ENCODE results near the gene ZNF679.
"Not testable (repeated sequence)": the region's sequence is repeated elsewhere in the genome, so short reads cannot be mapped to it uniquely, and the experiment has no call there.

ZNF679 gene

DNA sequence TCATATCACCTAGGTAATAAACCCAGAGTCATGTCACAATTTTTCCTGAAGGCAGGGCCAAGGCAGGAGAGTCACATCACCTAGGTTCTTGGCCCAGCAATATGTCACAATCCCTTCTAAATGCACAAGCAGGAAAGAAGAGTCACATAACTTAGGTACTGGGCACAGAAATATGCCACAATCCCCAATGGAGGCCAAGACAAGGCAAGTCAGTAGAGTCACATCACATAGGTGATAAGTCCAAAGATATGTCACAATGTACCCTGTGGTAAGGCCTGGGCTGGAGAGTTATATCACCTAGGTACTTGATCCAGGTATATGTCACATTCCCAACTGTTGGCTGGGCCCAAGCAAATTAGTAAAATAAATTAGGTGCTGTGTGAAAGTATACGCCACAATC is at the start of gene ZNF679:
TSS of gene ZNF679 (plus strand) at position 301 of the 400 bp plus-strand sequence. CDS start 20,644 bp downstream, outside the sequence.
- not testable (repeated sequence) for DNase-seq

DNA sequence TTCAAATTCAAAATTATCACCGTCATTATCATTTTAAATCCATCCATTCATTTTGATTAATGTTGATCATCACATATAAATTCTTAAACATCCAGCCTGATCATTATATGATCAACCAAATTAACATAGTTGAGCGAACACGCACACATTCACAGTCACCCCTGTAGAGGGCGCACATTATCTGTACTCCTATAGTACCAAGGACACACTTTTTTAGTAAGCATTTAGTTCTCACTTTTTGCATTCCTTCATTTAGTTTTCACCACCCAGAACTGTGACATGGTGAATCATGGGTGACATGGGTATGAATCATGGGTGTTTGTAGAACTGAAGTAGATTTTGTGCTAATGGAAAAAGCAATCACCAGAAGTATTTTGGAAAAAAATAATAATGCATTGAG is 47.3 kb upstream of the ZNF679 start:
- DNase-seq = no peak

DNA sequence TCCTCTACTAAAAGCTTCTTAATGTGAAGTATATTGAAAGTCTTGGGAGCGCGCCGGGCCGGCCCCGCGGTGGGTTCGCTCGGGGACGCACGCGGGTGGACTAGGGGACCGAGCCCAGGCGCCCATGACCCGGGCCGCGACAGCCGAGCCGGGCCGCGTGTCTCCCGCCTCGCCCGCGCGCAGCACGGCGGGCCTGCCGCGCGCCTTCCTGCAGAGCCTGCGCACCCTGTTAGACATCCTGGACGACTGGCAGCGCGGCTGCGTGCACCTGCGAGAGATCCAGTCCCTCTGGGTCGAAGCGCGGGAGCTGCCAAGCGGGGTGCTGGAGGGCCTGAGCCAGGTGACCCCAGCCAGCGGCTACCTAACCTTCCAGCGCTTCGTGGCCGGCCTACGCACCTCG is 46.7 kb upstream of the ZNF679 start:
- no peak for DNase-seq

DNA sequence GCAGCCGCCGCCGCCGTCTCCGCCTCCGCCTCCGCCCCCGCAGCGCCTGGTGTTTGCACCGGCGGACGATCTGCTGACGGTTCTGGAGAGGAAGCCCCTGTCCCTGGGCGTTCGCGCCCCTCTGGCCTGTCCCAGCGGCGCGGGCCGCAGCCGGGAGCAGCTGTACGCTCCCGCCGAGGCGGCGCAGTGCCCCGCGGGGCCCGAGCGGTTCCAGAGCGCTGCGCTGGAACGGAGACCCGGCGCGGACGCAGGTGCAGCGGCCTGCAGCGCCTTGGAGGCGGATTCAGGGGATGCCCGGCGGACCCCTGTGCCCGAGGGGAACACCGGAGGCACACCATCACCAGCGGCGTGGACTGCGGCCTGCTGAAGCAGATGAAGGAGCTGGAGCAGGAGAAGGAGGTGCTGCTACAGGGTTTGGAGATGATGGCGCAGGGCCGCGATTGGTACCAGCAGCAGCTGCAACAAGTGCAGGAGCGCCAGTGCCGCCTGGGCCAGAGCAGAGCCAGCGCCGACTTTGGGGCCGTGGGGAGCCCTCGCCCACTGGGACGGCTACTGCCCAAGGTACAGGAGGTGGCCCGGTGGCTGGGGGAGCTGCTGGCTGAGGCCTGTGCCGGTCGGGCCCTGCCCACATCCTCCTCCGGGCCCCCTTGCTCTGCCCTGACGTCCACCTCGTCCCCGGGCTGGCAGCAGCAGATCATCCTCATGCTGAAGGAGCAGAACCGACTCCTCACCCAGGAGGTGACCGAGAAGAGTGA is 46.1 kb upstream of the ZNF679 start:
- DNase-seq = no peak

DNA sequence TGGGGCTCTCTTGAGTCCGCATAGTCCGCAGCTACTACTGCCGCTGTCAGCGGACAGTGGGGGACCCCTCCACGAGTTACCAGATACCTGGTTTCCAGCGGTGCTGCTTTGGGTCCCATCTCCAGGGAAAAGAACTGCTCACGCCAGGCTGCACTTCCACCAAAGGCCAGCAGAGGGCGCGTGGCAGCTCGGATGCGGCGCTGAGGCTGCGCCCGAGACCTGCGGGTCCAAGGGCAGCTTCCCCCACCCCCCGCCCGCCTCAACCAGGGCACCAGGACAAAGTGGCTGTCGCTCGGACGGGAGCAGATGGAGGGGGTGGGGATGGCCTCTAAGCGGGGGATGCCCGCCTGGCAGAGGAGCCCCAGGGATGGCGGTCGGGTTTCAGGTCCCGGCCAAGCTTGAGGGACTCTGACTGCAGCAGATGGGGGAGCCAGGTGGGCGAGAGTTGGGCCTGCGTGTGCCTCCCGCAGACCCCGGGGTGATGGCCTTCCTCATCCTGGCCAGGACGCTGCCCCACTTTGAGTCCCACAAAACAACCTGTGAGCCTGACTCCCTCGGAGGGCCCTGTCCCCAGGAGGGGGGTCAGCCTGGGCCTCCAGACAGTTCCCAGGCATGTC is 45.0 kb upstream of the ZNF679 start:
- peak; percentile 51 for DNase-seq

DNA sequence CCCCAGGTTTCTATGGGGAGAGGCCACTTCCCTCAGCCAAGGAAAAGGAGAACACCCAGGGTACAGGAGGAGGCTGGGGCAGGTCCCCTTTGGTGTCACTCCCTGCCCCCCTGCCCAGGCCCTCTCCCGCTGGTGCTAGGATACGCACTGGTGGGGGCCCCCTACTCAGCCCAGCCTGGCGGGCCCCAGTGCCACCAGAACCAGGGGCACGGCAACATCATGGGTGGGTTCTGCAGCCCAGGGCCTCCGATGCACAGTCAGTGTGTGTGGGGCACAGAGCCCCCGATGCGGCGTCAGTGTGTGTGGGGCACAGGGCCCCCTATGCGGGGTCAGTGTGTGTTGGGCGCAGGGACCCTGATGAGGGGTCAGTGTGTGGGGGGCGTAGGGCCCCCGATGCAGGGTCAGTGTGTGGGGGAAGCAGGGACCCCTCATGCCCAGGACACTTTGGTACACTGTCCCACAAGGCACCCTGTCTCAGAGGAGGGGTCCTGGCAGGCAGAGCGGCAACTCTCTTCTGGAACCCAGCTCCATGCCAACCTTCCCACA is 44.4 kb upstream of the ZNF679 start:
- DNase-seq = no peak

DNA sequence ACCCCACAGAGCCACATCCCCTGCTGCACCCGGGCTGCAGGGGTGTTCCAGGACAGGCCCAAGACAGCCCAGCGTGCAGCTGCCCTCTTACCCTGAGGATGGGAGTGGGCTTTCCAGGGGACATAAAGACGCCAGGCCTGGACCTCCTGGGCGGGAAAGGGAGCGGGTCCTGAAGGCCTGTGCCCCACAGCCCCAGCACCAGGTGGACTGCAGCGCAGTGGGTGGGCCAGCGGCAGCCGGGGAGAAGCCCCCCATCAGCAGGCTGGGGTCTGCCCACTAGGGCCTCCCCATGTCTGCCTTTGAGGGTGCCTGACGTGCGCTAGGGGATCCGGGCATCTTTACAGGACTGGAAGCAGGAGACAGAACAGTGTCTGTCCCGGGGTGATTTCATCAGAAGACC is 43.9 kb upstream of the ZNF679 start:
- DNase-seq = no peak

DNA sequence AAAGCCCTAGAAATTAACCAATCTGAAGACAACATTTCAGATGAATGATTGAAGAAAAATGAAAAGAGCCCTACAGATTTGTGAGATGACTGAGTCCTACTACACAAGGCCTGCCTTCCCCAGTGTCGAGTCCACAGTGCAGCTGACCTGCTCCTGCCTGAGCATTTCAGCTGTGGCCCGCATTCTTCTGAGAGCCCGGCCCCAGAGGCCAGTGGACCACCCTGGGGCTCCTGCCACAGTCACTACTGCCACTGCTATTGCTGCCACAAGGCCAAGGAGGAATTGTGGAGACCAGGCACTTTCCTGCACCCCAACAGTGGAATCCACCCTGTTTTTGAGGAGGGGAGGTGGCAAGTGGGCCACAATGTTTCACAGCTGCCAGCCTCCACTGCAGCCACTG is 40.9 kb upstream of the ZNF679 start:
- no peak for DNase-seq

DNA sequence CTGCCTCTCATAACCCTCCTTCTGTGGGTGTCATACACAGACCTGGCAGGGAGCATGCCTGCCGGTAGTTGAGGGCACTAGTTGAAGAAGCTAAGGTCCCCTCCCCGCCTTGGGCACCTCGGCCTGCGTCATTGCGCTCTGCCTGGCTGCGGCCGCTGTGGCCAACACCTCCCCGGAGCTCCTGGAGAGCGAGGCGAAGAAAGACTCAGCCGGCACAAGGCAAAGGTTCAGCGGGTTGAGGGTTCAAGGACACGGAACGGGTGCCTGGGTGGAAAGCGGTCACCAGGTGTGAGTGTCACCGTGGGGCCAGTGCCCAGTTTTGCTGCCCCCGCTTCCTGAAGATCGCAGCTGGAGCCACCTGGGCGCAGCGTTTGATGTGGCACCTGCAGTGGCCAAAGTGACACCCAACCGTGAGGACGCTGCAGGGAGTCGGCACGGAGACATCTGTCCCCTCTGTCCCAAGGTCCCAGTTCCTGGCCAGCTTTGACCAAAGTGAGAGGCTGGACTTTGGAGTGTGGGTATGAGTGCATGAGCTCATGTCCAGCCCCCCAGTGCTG is 36.0 kb upstream of the ZNF679 start:
- no peak for DNase-seq

DNA sequence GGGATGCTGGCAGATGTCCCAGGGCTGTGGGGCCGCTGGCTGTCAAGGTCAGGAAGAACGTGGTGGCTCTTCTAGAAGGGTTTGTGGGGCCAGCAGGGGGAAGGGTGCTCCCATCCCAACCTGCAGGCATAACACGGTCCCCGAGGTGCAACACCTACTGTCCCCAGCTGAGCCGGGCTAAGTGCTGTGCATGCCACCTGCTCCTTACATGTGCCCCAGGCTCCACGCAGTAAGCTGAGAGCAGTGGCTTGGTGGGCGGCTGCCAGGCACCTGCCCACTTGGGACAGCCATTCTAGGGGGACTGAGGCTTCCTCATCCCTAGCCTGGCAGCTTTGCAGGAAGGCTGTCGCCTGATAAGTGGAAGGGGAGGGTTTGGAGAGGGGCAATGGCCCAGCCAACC is 35.5 kb upstream of the ZNF679 start:
- no peak for DNase-seq

DNA sequence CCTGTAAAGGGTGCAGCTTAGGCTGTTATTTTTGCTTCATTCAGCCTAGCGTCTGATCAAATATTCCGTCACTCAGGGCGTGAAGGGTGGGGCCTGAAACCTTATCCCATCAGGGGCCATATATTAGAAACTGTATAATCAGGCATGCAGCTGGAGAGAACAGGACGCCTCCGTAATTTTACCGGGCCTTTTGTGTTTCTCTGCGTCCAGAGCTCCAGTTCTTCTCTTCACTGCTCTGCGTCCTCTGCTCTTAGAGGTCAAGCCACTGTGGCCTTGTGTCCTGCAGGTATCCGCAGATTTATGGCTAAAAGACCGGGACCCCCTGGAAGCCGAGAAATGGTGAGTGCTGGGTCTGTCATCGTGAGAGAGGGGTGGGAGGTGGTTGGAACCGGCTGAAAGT is 21.4 kb upstream of the ZNF679 start, which contains the start of gene ZNF735:
TSS of gene ZNF735 (plus strand) at position 301 of the 400 bp plus-strand sequence. CDS start at position 301, 0 bp downstream.
- DNase-seq = no peak

DNA sequence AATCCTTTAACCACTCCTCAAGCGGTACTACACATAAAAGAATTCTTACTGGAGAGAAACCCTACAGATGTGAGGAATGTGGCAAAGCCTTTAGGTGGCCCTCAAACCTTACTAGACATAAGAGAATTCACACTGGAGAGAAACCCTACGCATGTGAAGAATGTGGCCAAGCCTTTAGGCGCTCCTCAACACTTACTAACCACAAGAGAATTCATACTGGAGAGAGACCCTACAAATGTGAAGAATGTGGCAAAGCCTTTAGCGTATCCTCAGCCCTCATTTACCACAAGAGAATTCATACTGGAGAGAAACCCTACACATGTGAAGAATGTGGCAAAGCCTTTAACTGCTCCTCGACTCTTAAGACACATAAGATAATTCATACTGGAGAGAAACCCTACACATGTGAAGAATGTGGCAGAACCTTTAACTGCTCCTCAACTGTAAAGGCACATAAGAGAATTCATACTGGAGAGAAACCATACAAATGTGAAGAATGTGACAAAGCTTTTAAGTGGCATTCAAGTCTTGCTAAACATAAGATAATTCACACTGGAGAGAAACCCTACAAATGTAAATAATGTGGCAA is 8.5 kb upstream of the ZNF679 start:
- not testable (repeated sequence) for DNase-seq

DNA sequence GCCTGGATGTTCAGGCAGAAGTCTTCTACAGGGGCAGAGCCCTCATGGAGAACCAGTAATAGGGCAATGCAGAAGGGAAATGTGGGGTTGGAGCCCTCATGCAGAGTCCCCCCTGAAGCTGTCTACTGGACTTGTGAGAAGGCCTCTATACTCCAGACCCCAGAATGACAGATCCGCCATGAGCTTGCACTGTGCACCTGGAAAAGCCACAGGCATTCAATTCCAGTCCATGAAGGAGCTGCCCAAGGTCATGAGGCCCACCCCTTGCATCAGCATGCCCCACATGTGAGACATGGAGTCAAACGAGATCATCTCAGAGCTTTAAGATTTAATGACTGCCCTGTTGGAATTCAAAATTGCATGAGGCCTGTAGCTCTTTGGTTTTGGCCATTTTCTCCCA is 4.9 kb upstream of the ZNF679 start:
- DNase-seq = no peak

DNA sequence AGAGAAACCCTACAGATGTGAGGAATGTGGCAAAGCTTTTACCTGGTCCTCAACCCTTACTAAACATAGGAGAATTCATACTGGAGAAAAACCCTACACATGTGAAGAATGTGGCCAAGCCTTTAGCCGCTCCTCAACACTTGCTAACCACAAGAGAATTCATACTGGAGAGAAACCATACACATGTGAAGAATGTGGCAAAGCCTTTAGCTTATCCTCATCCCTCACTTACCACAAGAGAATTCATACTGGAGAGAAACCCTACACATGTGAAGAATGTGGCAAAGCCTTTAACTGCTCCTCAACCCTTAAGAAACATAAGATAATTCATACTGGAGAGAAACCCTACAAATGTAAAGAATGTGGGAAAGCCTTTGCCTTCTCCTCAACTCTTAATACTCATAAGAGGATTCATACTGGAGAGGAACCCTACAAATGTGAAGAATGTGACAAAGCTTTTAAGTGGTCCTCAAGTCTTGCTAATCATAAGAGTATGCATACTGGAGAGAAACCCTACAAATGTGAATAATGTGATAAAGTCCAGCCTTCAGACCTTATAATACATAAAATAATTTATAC is 38.2 kb downstream of the ZNF679 start:
- DNase-seq = no peak

DNA sequence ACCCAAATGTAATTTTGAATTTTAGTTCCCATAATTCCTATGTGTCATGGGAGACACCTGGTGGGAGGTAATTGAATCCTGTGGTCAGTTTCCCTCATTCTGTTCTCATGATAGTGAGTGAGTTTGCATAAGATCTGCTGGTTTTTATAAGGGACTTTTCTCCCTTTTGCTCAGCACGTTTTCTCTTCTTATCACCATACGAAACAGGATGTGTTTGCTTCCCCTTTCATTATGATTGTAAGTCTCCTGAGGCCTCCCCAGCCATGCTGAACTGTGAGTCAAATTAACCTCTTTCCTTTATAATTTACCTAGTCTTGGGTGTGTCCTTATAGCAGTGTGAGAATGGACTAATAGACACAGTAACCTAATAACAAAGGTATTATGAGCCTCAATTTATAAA is 49.4 kb downstream of the ZNF679 start:
- no peak for DNase-seq

DNA sequence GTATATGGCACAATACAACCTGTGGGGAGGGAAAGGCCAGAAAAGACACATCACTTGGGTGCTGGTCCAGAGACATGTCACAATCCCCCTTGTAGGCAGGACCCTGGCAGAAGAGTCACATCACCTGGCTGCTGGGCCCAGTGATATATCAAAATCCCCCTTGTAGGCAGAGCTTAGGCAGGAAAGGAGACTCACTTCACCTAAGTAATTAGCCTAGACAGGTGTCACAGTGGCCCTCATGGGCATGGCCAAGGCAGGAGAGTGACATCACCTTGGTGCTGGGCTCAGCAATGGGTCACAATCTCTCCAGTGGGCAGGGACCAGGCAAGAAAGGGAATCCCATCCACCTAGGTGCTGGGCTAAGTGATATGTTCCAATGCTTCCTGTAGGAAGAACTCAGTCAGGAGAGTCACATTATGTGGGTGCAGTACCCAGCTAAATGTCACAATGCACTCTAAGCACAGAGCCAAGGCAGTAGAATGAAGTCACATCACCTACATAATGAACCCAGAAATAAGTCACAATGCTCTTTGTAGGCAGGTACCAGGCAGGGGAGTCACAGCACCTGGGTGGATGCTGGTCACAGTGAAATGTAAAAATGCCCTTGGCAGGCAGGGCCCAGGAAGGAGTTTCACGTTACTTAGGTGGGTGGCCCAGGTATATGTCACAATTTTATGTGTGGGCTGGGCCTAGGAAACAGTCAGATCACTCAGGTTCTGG is 66.6 kb downstream of the ZNF679 start:
- DNase-seq = no peak

DNA sequence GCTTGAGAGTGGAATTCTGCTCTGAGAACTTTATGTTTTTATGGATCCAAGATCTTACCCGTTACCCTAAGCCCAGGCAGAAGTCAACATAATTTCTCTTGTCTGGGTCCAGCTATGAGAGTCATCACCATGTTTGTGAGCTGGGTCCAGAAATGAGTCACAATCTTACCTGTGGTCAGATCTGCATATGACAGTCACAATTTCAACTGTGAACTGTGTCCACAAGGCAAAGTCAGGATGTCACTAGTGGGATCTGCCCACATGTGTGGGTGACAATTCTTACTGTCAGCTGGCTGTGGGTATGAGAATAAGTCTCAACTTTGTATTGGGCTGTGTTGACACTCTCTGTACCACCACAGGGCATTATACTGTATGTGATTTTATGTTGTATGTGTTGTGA is 69.1 kb downstream of the ZNF679 start:
- not testable (repeated sequence) for DNase-seq

DNA sequence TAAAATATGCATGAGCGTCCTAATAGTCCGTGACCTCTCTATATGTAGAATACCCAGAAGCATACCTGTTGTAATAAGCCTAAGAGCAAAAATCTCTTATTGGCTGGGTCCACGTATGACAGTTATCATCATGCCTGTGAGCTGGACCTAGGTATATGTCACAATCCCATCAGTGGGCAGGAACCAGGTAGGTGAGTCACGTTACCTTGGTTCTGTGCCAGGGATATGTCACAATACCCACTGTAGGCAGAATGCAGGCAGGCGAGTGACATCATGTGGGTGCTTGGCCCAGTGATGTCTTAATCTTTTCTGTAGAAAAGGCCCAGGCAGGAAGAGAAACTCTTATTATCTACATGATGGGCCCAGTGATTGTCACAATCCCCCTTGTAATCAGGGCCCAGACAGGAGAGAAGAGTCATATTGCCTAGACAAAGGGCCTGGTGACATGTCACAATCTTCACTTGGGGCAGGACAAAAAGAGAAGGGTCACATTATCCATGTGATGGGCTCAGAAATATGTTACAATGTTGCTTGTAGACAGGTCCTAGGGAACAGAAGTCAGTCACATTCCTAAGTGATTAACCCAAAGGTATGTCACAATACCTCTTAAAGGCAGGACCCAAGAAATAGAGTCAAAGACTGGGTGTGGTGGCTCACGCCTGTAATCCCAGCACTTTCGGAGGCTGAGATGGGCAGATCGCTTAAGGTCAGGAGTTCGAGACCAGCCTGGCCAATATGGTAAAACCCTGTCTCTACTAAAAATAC is 72.5 kb downstream of the ZNF679 start:
- DNase-seq = no peak

DNA sequence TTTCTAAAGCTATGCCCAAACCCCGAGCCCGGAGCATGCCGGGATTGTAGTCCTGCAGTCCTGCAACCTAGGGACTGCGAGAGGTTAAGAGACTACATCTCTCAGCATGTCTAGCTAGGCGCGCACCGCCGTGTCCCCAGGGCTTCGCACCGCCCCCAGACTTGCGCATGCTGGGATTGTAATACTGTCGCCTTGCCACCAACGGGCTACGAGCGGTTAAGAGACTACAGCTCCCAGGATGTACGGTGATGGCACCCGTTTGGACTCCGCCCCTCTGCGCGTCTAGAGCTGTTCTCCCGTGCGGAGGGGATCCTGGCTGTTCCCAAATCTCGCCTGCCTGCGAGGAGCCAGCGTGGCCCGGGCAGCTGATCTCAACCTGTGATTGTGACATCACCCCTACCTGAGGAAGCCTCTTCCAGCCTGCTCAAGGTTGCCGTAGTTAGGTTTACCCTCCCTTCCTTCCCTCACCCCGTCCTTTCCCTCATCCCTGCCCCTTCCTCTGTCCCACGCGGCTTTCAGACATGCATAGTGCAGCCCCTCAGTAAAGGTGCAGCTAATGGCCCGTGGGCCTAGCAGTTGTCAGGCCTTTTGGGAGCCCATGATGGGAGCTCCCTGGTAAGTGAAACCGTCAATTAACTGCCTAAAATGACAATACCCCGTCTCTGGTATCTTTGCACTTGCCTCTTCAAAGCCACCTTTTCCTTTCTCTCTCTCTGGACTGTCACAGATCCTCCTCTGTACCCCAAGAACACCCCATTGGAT is 79.2 kb downstream of the ZNF679 start:
- DNase-seq = peak; percentile 93

DNA sequence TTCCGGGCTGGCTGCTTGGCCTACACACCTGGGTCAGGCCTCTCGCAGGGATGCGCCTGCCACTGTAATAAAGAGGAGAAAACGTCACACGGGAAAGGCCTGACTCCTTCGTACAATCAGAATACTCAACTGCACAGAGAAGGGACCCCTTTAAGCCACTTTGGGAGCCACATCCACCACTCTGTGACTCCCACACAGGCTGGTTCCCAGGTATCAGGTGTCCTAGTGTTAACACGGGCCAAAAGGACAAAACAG is 79.7 kb downstream of the ZNF679 start:
- DNase-seq = no peak

DNA sequence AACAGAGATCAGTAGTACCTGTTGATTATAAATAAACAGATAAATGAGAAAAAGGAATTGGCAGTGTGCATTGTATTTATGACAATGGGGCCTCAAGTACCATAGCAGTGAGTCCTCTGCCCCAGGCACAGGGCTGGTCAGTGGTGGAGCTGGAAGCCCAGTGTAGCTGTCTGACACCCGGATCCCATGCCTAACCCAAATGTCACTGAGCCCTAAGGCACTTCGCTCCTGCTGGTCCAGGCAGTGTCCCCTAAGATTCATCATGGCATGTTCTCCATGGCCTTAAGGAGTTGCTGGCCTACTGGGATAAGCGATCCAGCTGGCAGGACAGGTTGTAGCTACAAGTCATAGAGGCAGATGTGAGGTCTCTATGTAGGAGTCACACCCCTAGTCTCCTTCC is 82.2 kb downstream of the ZNF679 start:
- DNase-seq = no peak
